HepG2 (cell line): ENCODE data around the gene PROC. TPM values are rescaled to one million over a fixed set of nuclear protein-coding genes. Genes with fewer than 3 reads are reported as not detected.

ENCODE experiments used
- CENPX ChIP-seq: sonication (generic); formaldehyde crosslinking; IDR thresholded peaks from 2 replicates; pipeline ENCODE4 v1.9.0; 2021; ENCODE audit warnings: mild to moderate bottlenecking, missing genetic modification reagents, moderate library complexity
- CREM ChIP-seq, 2 experiments: sonication (generic) in 1 of 2; formaldehyde crosslinking in 1 of 2; IDR thresholded peaks; 2 replicates each; pipeline versions ENCODE4 v1.4.0 to v1.6.1; 2016 to 2020; ENCODE audit warnings: antibody characterized with exemption in 1 of 2, mild to moderate bottlenecking in 1 of 2, missing genetic modification reagents in 1 of 2
- FIP1L1 ChIP-seq: fragments of 200-400 bp; formaldehyde crosslinking; IDR thresholded peaks from 2 replicates; pipeline ENCODE4 v1.6.1; 2018; ENCODE audit warnings: low read depth, mild to moderate bottlenecking, low read length, moderate library complexity, borderline replicate concordance; ENCODE audit not compliant: insufficient read depth
- HBP1 ChIP-seq: IDR thresholded peaks from 2 replicates; pipeline ENCODE4 v1.6.1; 2016; ENCODE audit warnings: low read depth, control low read depth
- KMT2A ChIP-seq: sonication (generic); formaldehyde crosslinking; IDR thresholded peaks from 2 replicates; pipeline ENCODE4 v1.4.0; 2020; ENCODE audit warnings: missing genetic modification reagents
- MLXIP ChIP-seq: sonication (generic); formaldehyde crosslinking; IDR thresholded peaks from 2 replicates; pipeline ENCODE4 v1.9.0; 2021; ENCODE audit warnings: missing genetic modification reagents, borderline replicate concordance
- PBX3 ChIP-seq: sonication (generic); formaldehyde crosslinking; IDR thresholded peaks from 2 replicates; pipeline ENCODE4 v1.8.1; 2023; ENCODE audit warnings: missing genetic modification reagents, inconsistent platforms, borderline replicate concordance
- RFX5 ChIP-seq: IDR thresholded peaks from 2 replicates; pipeline ENCODE4 v1.6.1; 2011; ENCODE audit warnings: low read depth, low read length, improper control_type of control experiment
- SETDB1 ChIP-seq: sonication (generic); formaldehyde crosslinking; IDR thresholded peaks from 2 replicates; pipeline ENCODE4 v1.5.1; 2020; ENCODE audit warnings: missing genetic modification reagents, mild to moderate bottlenecking, borderline replicate concordance
- TIGD3 ChIP-seq: sonication (generic); formaldehyde crosslinking; IDR thresholded peaks from 2 replicates; pipeline ENCODE4 v1.5.1; 2020; ENCODE audit warnings: mild to moderate bottlenecking, missing genetic modification reagents, borderline replicate concordance
- ZBTB7A ChIP-seq: sonication (generic); formaldehyde crosslinking; IDR thresholded peaks from 2 replicates; pipeline ENCODE4 v1.8.0; 2022; ENCODE audit warnings: mild to moderate bottlenecking, missing genetic modification reagents
- ZFYVE20 ChIP-seq: sonication (generic); formaldehyde crosslinking; IDR thresholded peaks from 2 replicates; pipeline ENCODE4 v1.8.0; 2023; ENCODE audit warnings: low read depth, mild to moderate bottlenecking, moderate library complexity, missing genetic modification reagents, borderline replicate concordance
- ZNF18 ChIP-seq: sonication (generic); formaldehyde crosslinking; IDR thresholded peaks from 2 replicates; pipeline ENCODE4 v1.8.0; 2022; ENCODE audit warnings: mild to moderate bottlenecking, missing genetic modification reagents; ENCODE audit not compliant: insufficient replicate concordance
- ZNF546 ChIP-seq: sonication (generic); formaldehyde crosslinking; conservative IDR thresholded peaks from 2 replicates; pipeline ENCODE4 v1.8.1; 2023; ENCODE audit warnings: mild to moderate bottlenecking, missing genetic modification reagents
- ZNF614 ChIP-seq: IDR thresholded peaks from 2 replicates; pipeline ENCODE4 v1.6.1; 2018; ENCODE audit warnings: missing biosample characterization, missing genetic modification reagents, inconsistent platforms, borderline replicate concordance
- ZSCAN12 ChIP-seq: sonication (generic); formaldehyde crosslinking; IDR thresholded peaks from 2 replicates; pipeline ENCODE4 v1.9.0; 2021; ENCODE audit warnings: mild to moderate bottlenecking, missing genetic modification reagents
- ZSCAN22 ChIP-seq: sonication (generic); formaldehyde crosslinking; IDR thresholded peaks from 2 replicates; pipeline ENCODE4 v1.4.0; 2020; ENCODE audit warnings: mild to moderate bottlenecking, missing genetic modification reagents
- ZZZ3 ChIP-seq: sonication (generic); formaldehyde crosslinking; IDR thresholded peaks from 2 replicates; pipeline ENCODE4 v1.4.0; 2020; ENCODE audit warnings: missing genetic modification reagents, mild to moderate bottlenecking, borderline replicate concordance
- polyA plus RNA-seq, 8 experiments: library from polyadenylated mRNA; depleted of rRNA in 3 of 8; stranded (reverse) in 7 of 8; unstranded in 1 of 8; fragments of >200 nt; fragmentation: Illumina TruSeq in 4 of 8; extraction: Trizol in 4 of 8; gene quantifications; 2 replicates each; pipeline versions ENCODE4 v1.2.1 to v1.2.3, GENCODE V29; 2011 to 2016; ENCODE audit warnings: low read depth in 4 of 8, missing spikeins in 1 of 8, mixed read lengths in 1 of 8; ENCODE audit not compliant: insufficient read depth in 1 of 8
- total RNA-seq, 5 experiments: library from RNA; depleted of rRNA; stranded (reverse); fragments of >200 nt; fragmentation: Illumina TruSeq; extraction: Trizol; gene quantifications; 2 replicates each; pipeline ENCODE4 v1.2.3, GENCODE V29; 2016; ENCODE audit warnings: low read depth in 1 of 5

PROC gene
- total and polyA plus RNA-seq, 2 of the 13 experiments (the other 11 are each of a cell fraction or from before 2014, with no cell fraction given), result 134 to 185 TPM

GRCh38 chr2:127418300-127419111 is at the start of gene PROC (continued):
- TF ChIP-seq MLXIP (no peak; the same call in 1 of the 2 replicates), KMT2A (CRISPR knock-in tag) (peak; percentile 88), PBX3 (CRISPR knock-in tag) (0 out of 2 replicates have a peak, but pooled peaks have one; percentile 63), ZFYVE20 (0 out of 2 replicates have a peak, but pooled peaks have one; percentile 47), TIGD3 (peak; percentile 78; the same call in 1 of the 2 replicates), ZNF546 (CRISPR knock-in tag) (peak; percentile 95), ZNF18 (CRISPR knock-in tag) (peak; percentile 83), ZSCAN12 (CRISPR knock-in tag) (no peak), CENPX (CRISPR knock-in tag) (no peak), RFX5 (no peak), ZBTB7A (CRISPR knock-in tag) (peak; percentile 90), HBP1 (CRISPR knock-in tag) (no peak), ZSCAN22 (peak; percentile 79; the same call in 1 of the 2 replicates), ZNF614 (CRISPR knock-in tag) (peak; percentile 40), FIP1L1 (no peak; the same call in 1 of the 2 replicates), ZZZ3 (CRISPR knock-in tag) (peak; percentile 78; the same call in 1 of the 2 replicates), CREM (IDR thresholded peaks at IDR 0.05) (peak; percentile 12; the same call in 1 of the 2 replicates), CREM (CRISPR knock-in tag; IDR thresholded peaks at IDR 0.05) (0 out of 2 replicates have a peak, but pooled peaks have one; percentile 7), SETDB1 (CRISPR knock-in tag) (no peak)
